Endothelial cell of umbilical vein (primary cell): ENCODE results near the gene NFXL1. TPM values are rescaled to one million over a fixed set of nuclear protein-coding genes. Genes with fewer than 3 reads are reported as not detected.

Experiments used
- BruUV-seq: library from RNA; stranded (reverse); fragments of 400-500 nt; replicated peaks from 2 replicates; lab custom pipeline; 2021; lab: Mats Ljungman, UMichigan
- CTCF ChIA-PET: fragments of 300-600, 350-600 bp; sonication (Branson Sonifier 250); formaldehyde crosslinking; loops from one replicate; lab custom pipeline; 2021; ENCODE audit warnings: antibody characterized with exemption, inconsistent platforms; lab: Charles Lee
- POLR2A ChIA-PET: fragments of 300-600, 350-600 bp; sonication (Branson Sonifier 250); formaldehyde crosslinking; loops from one replicate; lab custom pipeline; 2021; ENCODE audit warnings: antibody characterized with exemption, inconsistent platforms; lab: Charles Lee
- DNase-seq: peaks from one replicate; pipeline ENCODE4 v3.0.0-alpha.2; 2011; ENCODE audit warnings: low read depth, low spot score
- FAIRE-seq: peaks from 2 replicates; lab custom pipeline; 2011; peaks lifted over from hg19 to GRCh38; lab: Jason Lieb, UNC
- H2AFZ ChIP-seq: 2 replicates; pipeline ENCODE4 v1.6.0; 2012; ENCODE audit warnings: low read depth, low read length, control low read depth, inconsistent platforms
- H3K27ac ChIP-seq: 2 replicates; pipeline ENCODE4 v1.5.1; 2011; ENCODE audit warnings: low read depth, mild to moderate bottlenecking, control low read depth, low read length, moderate library complexity; ENCODE audit not compliant: insufficient read depth
- H3K27me3 ChIP-seq, 2 experiments: 2 replicates each; pipeline versions ENCODE4 v1.6.0 to v1.6.1; 2011; ENCODE audit warnings: low read length in 2 of 2, mixed read lengths in 1 of 2; ENCODE audit not compliant: control insufficient read depth in 2 of 2, insufficient read depth in 2 of 2
- H3K36me3 ChIP-seq, 2 experiments: 2 replicates in 1 of 2; 3 replicates in 1 of 2; pipeline ENCODE4 v1.5.1; 2011; ENCODE audit warnings: low read length in 2 of 2, mild to moderate bottlenecking in 1 of 2, moderate library complexity in 1 of 2; ENCODE audit not compliant: control insufficient read depth in 2 of 2, insufficient read depth in 2 of 2; ENCODE audit errors: extremely low read depth in 1 of 2
- H3K4me1 ChIP-seq: 3 replicates; pipeline ENCODE4 v1.5.1; 2011; ENCODE audit warnings: mild to moderate bottlenecking, low read length; ENCODE audit not compliant: control insufficient read depth, insufficient read depth; ENCODE audit errors: extremely low read depth
- H3K4me2 ChIP-seq: 2 replicates; pipeline ENCODE4 v1.6.1; 2011; ENCODE audit warnings: low read length, control low read depth, mixed read lengths; ENCODE audit not compliant: insufficient read depth
- H3K4me3 ChIP-seq, 3 experiments: fragments of 200-600 bp in 1 of 3; sonication (generic), shearing (Covaris generic) in 1 of 3; replicated peaks in 1 of 3; 2 replicates each; pipeline ENCODE4 v1.5.1; 2011 to 2016; ENCODE audit warnings: control low read depth in 3 of 3, low read length in 3 of 3, mild to moderate bottlenecking in 2 of 3, inconsistent platforms in 1 of 3, low read depth in 1 of 3, moderate library complexity in 1 of 3; ENCODE audit not compliant: insufficient read depth in 1 of 3
- H3K79me2 ChIP-seq: 2 replicates; pipeline ENCODE4 v1.6.0; 2012; ENCODE audit warnings: low read length, inconsistent platforms; ENCODE audit not compliant: control insufficient read depth, insufficient read depth
- H3K9ac ChIP-seq: replicated peaks from 2 replicates; pipeline ENCODE3; 2011; ENCODE audit warnings: low read length, control low read depth; ENCODE audit not compliant: insufficient read depth; ENCODE audit errors: extremely low read depth
- H3K9me1 ChIP-seq: replicated peaks from 3 replicates; pipeline ENCODE4 v1.6.0; 2011; ENCODE audit warnings: mild to moderate bottlenecking, low read length; ENCODE audit not compliant: control insufficient read depth, insufficient read depth; ENCODE audit errors: extremely low read depth
- H3K9me3 ChIP-seq: replicated peaks from 2 replicates; pipeline ENCODE4 v1.5.1; 2012; ENCODE audit warnings: low read length, inconsistent platforms; ENCODE audit not compliant: control insufficient read depth, insufficient read depth
- H4K20me1 ChIP-seq: replicated peaks from 2 replicates; pipeline ENCODE3; 2011; ENCODE audit warnings: mild to moderate bottlenecking, low read length; ENCODE audit not compliant: control insufficient read depth, insufficient read depth; ENCODE audit errors: extremely low read depth
- EZH2 ChIP-seq: IDR thresholded peaks from 2 replicates; pipeline ENCODE4 v1.6.1; 2012; ENCODE audit warnings: borderline replicate concordance, low read depth, mild to moderate bottlenecking, moderate library complexity, low read length, inconsistent platforms; ENCODE audit not compliant: severe bottlenecking
- FOS ChIP-seq: IDR thresholded peaks from 2 replicates; pipeline ENCODE4 v1.6.1; 2011; ENCODE audit warnings: mild to moderate bottlenecking, low read length, moderate library complexity, borderline replicate concordance; ENCODE audit not compliant: insufficient read depth
- GATA2 ChIP-seq: IDR thresholded peaks from 2 replicates; pipeline ENCODE4 v1.7.0; 2011; ENCODE audit warnings: low read depth, mild to moderate bottlenecking, moderate library complexity, mixed read lengths, low read length; ENCODE audit not compliant: insufficient read length, insufficient read depth
- JUN ChIP-seq: IDR thresholded peaks from 2 replicates; pipeline ENCODE4 v1.6.1; 2011; ENCODE audit warnings: borderline replicate concordance, low read depth; ENCODE audit not compliant: insufficient read length, insufficient read depth
- MYC ChIP-seq: IDR thresholded peaks from one replicate; pipeline ENCODE4 v1.6.1; 2011; ENCODE audit warnings: mild to moderate bottlenecking, low read depth, low read length
- POLR2A ChIP-seq: IDR thresholded peaks from 2 replicates; pipeline ENCODE4 v1.6.1; 2012; ENCODE audit warnings: low read depth, mild to moderate bottlenecking, control low read depth, low read length
- POLR2AphosphoS5 ChIP-seq: IDR thresholded peaks from 2 replicates; pipeline ENCODE4 v1.6.1; 2012; ENCODE audit warnings: low read depth, mild to moderate bottlenecking, control low read depth, low read length, moderate library complexity; ENCODE audit not compliant: insufficient read depth
- dilution Hi-C: fragments of 300-500 bp; cut with MboI; formaldehyde crosslinking; loops from one replicate; pipeline ENCODE4 v1.15.0; 2019; ENCODE audit warnings: low sequenced_read_pairs; ENCODE audit not compliant: extremely low pct_ligation_motif_present
- intact Hi-C: fragments of 100-400 bp; cut with micrococcal nuclease; formaldehyde crosslinking; loops from one replicate; pipeline ENCODE4 v1.10.0; 2022
- polyA plus RNA-seq, 4 experiments: library from polyadenylated mRNA; depleted of rRNA in 3 of 4; stranded (reverse) in 3 of 4; unstranded in 1 of 4; fragments of >200 nt; gene quantifications; 2 replicates each; pipeline versions ENCODE4 v1.2.1 to v1.2.3, GENCODE V29; 2011 to 2012; ENCODE audit warnings: missing spikeins in 1 of 4
- total RNA-seq: library from RNA; stranded (reverse); gene quantifications from 2 replicates; pipeline ENCODE4 v1.2.3, GENCODE V29; 2021
- TF ChIP-seq, protein P1 (sequence below), 2 donors: IDR thresholded peaks; 1 replicate in 1 of 2; 2 replicates in 1 of 2; pipeline ENCODE4 v1.5.1; 2011; ENCODE audit warnings: low read length in 2 of 2, mild to moderate bottlenecking in 2 of 2, moderate library complexity in 2 of 2, control low read depth in 1 of 2, inconsistent platforms in 1 of 2, low read depth in 1 of 2; ENCODE audit not compliant: insufficient read depth in 1 of 2; ENCODE audit errors: extremely low read depth in 1 of 2
- TF ChIP-seq, protein P2 (sequence below): IDR thresholded peaks from 2 replicates; pipeline ENCODE4 v1.6.1; 2011; ENCODE audit not compliant: insufficient read depth, insufficient read length

Gene NFXL1
- total and polyA plus RNA-seq, 2 donors (not counting 3 experiments of a cell fraction or from before 2014, with no cell fraction given) = 5.1 to 14.6 TPM

DNA sequence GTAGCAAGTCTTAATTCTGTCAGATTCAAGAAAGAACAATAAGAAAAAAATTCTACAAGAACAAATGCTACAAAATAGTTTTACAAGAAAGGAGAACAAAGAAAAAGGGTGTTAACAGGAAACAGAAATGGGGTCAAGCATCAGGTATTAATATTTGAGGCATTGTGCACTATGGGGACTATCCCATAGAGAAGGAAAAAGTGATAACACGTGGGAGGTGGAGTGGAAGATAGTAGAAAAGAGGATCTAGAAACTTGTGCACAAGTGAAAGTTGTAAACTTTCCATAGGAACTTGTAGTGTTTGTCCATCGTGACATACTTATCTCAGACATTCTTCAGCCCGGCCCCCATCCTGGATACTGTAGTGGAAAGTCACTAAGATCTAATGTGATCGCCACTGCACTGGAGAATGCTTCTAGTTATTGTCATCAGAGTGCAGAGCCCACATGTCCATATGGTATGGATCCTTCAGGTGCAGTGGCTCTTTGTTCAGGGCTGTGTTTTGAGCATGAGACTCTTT, 15.4 kb upstream of the NFXL1 start:
- TF ChIP-seq EZH2 (no peak), FOS (no peak), POLR2A (no peak), MYC (no peak), GATA2 (no peak), POLR2AphosphoS5 (no peak), JUN (no peak)
- TF ChIP-seq, protein P1, sequence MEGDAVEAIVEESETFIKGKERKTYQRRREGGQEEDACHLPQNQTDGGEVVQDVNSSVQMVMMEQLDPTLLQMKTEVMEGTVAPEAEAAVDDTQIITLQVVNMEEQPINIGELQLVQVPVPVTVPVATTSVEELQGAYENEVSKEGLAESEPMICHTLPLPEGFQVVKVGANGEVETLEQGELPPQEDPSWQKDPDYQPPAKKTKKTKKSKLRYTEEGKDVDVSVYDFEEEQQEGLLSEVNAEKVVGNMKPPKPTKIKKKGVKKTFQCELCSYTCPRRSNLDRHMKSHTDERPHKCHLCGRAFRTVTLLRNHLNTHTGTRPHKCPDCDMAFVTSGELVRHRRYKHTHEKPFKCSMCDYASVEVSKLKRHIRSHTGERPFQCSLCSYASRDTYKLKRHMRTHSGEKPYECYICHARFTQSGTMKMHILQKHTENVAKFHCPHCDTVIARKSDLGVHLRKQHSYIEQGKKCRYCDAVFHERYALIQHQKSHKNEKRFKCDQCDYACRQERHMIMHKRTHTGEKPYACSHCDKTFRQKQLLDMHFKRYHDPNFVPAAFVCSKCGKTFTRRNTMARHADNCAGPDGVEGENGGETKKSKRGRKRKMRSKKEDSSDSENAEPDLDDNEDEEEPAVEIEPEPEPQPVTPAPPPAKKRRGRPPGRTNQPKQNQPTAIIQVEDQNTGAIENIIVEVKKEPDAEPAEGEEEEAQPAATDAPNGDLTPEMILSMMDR (IDR thresholded peaks at IDR 0.05; ENCODE audit: extremely low read depth in 1 of 2, insufficient read depth in 1 of 2, low read depth in 1 of 2, low read length in 2 of 2) = no peak
- TF ChIP-seq, protein P2, sequence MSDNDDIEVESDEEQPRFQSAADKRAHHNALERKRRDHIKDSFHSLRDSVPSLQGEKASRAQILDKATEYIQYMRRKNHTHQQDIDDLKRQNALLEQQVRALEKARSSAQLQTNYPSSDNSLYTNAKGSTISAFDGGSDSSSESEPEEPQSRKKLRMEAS = no peak
- Histone ChIP-seq H3K27me3 (peaks cover 7 to 25% of the 10 kb centered on the region in 2 experiments), H3K27ac (no peak overlapping the region), H3K4me2 (no peak overlapping the region), H3K4me3 (no peak overlapping the region), H4K20me1 (no peaks in the 10 kb centered on the region), H3K4me1 (peaks cover 3% of the 10 kb centered on the region), H3K9ac (no peak overlapping the region), H3K79me2 (no peaks in the 10 kb centered on the region), H3K36me3 (no peaks in the 10 kb centered on the region), H3K9me1 (no peaks in the 10 kb centered on the region), H2AFZ (no peak overlapping the region), H3K9me3 (no peaks in the 10 kb centered on the region)
- no peak for DNase-seq
- dilution Hi-C loops = no loop called here
- POLR2A ChIA-PET = no interaction called here
- CTCF ChIA-PET = no interaction called here
- no peak for FAIRE-seq
- BruUV-seq = no TSS peak
- intact Hi-C loops = loop anchor here (2.0 to 10.0 kb wide), 6 partner anchors 15 to 1087 kb away; partner anchors contain the start of genes CORIN and NFXL1
